MV-4-11 (cell line): ENCODE results near the gene SLC12A5.

Source experiments
- DNase-seq: peaks from one replicate; lab custom pipeline; 2025; lab: John Stamatoyannopoulos, UW

Gene SLC12A5

GRCh38 chr20:46027245-46027853, 1.7 kb upstream of the SLC12A5 start:
- peak; percentile 38 for DNase-seq

GRCh38 chr20:46028110-46028509, 905 bp upstream of the SLC12A5 start:
- DNase-seq, result no peak

GRCh38 chr20:46030284-46031013, 1.4 kb downstream of the SLC12A5 start:
- no peak for DNase-seq

- DNase-seq, result no peak
Measured at GRCh38 chr20:46031014-46031569, 2.1 kb downstream of the SLC12A5 start.

GRCh38 chr20:46031701-46032254, 2.8 kb downstream of the SLC12A5 start:
- no peak for DNase-seq

- no peak for DNase-seq
Measured at GRCh38 chr20:46034039-46034438, 5.0 kb downstream of the SLC12A5 start.

- DNase-seq, result no peak
Measured at GRCh38 chr20:46035253-46035652, 6.2 kb downstream of the SLC12A5 start.

- no peak for DNase-seq
Measured at GRCh38 chr20:46035713-46036112, 6.7 kb downstream of the SLC12A5 start.

- no peak for DNase-seq
Measured at GRCh38 chr20:46036370-46036769, 7.4 kb downstream of the SLC12A5 start.

- DNase-seq, result no peak
Measured at GRCh38 chr20:46037036-46037435, 8.0 kb downstream of the SLC12A5 start.

GRCh38 chr20:46040902-46041535, 12.0 kb downstream of the SLC12A5 start:
- peak; percentile 13 for DNase-seq

- DNase-seq, result no peak
Measured at GRCh38 chr20:46043556-46043955, 14.5 kb downstream of the SLC12A5 start.

- no peak for DNase-seq
Measured at GRCh38 chr20:46044896-46045295, 15.9 kb downstream of the SLC12A5 start.

- no peak for DNase-seq
Measured at GRCh38 chr20:46046588-46047310, 17.7 kb downstream of the SLC12A5 start.

- DNase-seq, result no peak
Measured at GRCh38 chr20:46047821-46048220, 18.8 kb downstream of the SLC12A5 start.

GRCh38 chr20:46049190-46049589, 20.2 kb downstream of the SLC12A5 start:
- DNase-seq, result no peak

GRCh38 chr20:46049815-46050214, 20.8 kb downstream of the SLC12A5 start:
- DNase-seq, result no peak

- no peak for DNase-seq
Measured at GRCh38 chr20:46050444-46050843, 21.4 kb downstream of the SLC12A5 start.

- no peak for DNase-seq
Measured at GRCh38 chr20:46050885-46051284, 21.9 kb downstream of the SLC12A5 start.

GRCh38 chr20:46051556-46052308, 22.7 kb downstream of the SLC12A5 start:
- no peak for DNase-seq

GRCh38 chr20:46053416-46053815, 24.4 kb downstream of the SLC12A5 start:
- no peak for DNase-seq
